BE2C (cell line): ENCODE results near the gene XXYLT1.

Source experiments
- DNase-seq: peaks from one replicate; pipeline ENCODE4 v3.0.0-alpha.2; 2020
- H3K27me3 ChIP-seq: fragments of 250-450 bp; sonication (Bioruptor Pico); 2 replicates; pipeline ENCODE4 v1.5.1; 2020; ENCODE audit warnings: mild to moderate bottlenecking
- H3K36me3 ChIP-seq: fragments of 250-450 bp; sonication (Bioruptor Pico); 2 replicates; pipeline ENCODE4 v1.5.1; 2020; ENCODE audit warnings: mild to moderate bottlenecking
- H3K4me1 ChIP-seq: fragments of 250-450 bp; sonication (Bioruptor Pico); 2 replicates; pipeline ENCODE4 v1.5.1; 2020
- H3K4me3 ChIP-seq: 2 replicates; pipeline ENCODE4 v1.5.1; 2011; ENCODE audit warnings: low read depth, low read length
- H3K9me3 ChIP-seq: fragments of 250-450 bp; sonication (Bioruptor Pico); 2 replicates; pipeline ENCODE4 v1.5.1; 2020
- TF ChIP-seq, protein P1 (sequence below): IDR thresholded peaks from 2 replicates; pipeline ENCODE4 v1.5.1; 2012; ENCODE audit warnings: mild to moderate bottlenecking, low read depth, low read length

The XXYLT1 gene

DNA sequence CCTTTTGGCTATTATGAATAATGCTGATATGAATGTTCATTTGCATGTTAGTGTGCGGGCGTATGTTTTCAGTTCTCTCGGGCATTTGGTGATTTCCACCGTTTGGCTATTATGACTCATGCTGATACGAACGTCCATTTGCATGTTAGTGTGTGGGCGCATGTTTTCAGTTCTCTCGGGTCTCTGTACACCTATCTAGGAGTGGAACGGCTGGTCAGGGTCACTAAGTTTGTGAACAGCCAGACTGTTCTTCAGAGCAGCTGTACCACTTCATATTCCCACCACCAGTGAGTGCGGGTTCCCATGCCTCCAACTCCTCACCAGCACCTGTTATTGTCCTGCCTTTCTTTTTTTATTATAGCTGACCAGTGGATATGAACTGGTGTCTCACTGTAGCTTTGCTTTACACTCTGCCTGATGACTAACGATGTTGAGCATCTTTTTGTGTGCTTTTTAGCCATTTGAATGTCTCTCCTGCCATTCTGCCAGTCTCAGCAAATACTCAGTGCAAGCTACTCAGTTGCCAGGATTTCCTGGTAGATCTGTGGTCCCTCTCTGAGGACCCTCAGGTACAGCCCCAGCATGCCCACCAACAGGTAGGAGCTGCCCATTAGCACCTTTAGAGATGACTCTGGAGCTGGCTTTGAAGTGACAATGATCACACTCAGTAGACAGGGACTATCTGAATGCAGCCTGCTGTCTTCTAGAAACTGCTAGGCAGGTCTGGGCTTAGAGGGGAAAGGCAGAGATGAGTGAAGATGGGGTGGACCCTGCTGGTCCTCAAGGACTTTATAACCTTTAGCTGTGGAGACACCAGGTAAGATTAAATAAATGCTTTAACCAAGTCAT is 141.1 kb downstream of the XXYLT1 start:
- Histone ChIP-seq H3K4me3 (no peak overlapping the region), H3K27me3 (no peaks in the 10 kb centered on the region), H3K36me3 (no peaks in the 10 kb centered on the region), H3K4me1 (peaks cover 18% of the 10 kb centered on the region), H3K9me3 (no peaks in the 10 kb centered on the region)
- DNase-seq, result no peak
- TF ChIP-seq, protein P1, sequence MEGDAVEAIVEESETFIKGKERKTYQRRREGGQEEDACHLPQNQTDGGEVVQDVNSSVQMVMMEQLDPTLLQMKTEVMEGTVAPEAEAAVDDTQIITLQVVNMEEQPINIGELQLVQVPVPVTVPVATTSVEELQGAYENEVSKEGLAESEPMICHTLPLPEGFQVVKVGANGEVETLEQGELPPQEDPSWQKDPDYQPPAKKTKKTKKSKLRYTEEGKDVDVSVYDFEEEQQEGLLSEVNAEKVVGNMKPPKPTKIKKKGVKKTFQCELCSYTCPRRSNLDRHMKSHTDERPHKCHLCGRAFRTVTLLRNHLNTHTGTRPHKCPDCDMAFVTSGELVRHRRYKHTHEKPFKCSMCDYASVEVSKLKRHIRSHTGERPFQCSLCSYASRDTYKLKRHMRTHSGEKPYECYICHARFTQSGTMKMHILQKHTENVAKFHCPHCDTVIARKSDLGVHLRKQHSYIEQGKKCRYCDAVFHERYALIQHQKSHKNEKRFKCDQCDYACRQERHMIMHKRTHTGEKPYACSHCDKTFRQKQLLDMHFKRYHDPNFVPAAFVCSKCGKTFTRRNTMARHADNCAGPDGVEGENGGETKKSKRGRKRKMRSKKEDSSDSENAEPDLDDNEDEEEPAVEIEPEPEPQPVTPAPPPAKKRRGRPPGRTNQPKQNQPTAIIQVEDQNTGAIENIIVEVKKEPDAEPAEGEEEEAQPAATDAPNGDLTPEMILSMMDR, result no peak

DNA sequence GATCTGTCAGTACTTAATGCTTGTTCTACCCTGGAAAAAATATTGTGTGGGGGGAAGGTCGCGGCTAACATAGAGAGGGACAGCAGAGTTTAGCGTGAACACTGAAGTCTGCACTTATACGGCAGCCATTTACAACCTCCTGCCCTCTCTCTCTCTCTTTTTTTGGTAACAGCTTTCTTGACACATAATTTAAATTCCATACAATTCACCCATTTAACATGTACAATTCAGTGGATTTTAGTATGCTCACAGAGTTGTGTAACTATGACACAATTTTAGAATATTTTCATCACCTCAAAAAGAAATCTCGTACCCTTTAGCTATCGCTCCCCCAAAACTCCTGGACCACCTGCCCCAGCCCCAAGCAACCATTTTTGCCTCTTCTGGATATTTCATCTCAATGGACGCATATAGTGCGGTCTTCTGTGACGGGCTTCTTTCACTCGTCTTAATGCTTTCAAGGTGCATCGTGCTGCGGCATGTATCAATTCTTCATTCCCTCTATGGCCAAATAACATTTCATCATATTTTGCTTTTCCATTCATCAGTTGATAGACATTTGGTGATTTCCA is 141.8 kb downstream of the XXYLT1 start:
- no peak overlapping the region for H3K4me3 ChIP-seq
- no peaks in the 10 kb centered on the region for H3K9me3 ChIP-seq
- H3K4me1 ChIP-seq, result peaks cover 20% of the 10 kb centered on the region
- H3K27me3 ChIP-seq, result no peaks in the 10 kb centered on the region
- H3K36me3 ChIP-seq, result no peaks in the 10 kb centered on the region
- DNase-seq, result no peak
- TF ChIP-seq, protein P1, result no peak

DNA sequence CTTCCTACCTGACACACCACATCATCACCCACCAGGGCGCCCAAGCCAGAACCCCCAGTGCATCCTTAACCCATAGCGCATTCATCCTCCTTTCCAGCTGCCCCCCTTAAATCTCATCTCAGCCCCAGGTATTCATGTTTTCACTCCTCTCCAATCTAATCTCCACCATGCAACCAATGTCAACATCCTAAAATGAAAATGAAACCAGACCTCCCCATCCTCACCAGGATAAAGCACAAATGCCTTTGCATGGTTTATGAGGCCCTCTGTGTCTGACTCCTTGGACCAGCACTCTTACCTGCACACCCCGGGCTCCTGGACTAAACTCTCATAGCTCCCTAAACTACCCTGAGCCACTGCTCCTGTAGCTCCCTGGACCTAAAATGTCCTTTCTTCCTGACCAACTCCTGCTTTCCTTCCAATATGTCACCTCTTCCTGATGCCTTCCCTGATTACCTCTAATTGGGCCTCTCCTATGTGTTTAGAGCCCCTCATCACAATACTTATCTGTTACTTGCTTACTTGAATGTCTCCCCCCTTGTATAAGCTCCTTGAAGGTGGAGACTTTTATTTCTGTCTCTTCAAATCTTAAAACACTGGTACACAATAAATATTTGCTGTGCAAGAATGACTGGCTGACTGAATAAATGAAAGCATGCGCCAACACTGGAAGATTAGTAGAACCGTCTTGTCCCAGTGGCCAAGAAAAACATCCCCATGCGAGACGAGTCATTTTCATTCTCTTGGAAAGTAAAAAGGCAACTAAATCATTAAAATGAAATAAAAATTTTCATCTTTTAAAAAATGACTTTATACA is 142.5 kb downstream of the XXYLT1 start:
- Histone ChIP-seq H3K4me3 (no peak overlapping the region), H3K36me3 (no peaks in the 10 kb centered on the region), H3K9me3 (no peaks in the 10 kb centered on the region), H3K4me1 (peaks cover 27% of the 10 kb centered on the region), H3K27me3 (no peaks in the 10 kb centered on the region)
- DNase-seq, result no peak
- TF ChIP-seq, protein P1, result no peak

DNA sequence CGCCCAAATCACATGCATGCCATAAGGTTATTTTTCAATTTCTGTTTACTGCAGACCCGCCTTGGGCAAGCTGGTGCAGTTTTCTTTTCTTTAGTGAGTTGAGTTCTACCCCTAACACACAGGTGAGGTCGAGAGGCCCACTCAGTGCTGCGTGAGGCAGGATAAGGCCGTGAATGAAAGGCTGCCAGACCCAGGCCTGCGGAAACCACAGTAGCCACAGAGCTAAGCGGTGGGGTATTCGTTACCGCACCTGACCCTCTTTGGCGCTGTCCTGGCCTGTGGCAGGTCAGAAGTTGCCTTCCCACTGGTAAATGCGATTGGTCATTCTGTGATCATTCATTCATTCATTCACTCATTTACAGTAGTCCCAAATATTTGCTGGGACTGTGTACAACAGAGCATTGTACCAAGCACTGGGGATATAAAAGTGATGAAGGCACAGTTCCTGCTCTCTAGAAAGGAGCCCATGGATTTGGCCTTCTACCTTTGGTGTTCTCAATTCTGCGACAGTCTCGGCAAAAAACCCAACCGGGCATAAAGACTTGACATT is 144.8 kb downstream of the XXYLT1 start:
- no peak for DNase-seq
- Histone ChIP-seq H3K36me3 (no peaks in the 10 kb centered on the region), H3K4me1 (peaks cover 24% of the 10 kb centered on the region), H3K9me3 (no peaks in the 10 kb centered on the region), H3K27me3 (no peaks in the 10 kb centered on the region), H3K4me3 (no peak overlapping the region)
- TF ChIP-seq, protein P1, result no peak

DNA sequence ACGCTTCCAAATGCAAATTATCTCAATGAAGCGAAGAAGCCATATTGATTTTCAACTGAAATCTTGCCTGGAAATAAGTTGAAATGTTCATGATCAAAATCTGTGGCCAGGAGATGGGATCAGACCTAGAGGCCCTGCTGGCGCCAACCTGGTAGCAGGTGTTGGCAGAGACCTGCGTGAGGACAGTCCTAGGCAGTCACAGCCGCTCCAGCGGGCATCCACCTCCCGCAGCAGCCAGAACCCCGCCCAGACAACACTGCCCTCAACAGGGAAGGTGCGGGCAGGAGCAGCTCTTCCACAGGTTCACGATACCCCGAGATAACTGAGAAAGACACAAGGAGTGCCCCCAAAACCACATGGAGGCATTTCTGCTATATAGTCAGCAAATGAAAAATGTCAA is 145.3 kb downstream of the XXYLT1 start:
- DNase-seq, result no peak
- H3K27me3 ChIP-seq, result no peaks in the 10 kb centered on the region
- no peaks in the 10 kb centered on the region for H3K36me3 ChIP-seq
- no peak overlapping the region for H3K4me3 ChIP-seq
- H3K9me3 ChIP-seq, result no peaks in the 10 kb centered on the region
- TF ChIP-seq, protein P1, result no peak
- H3K4me1 ChIP-seq, result peaks cover 24% of the 10 kb centered on the region
